ENCODE results near the gene UNC93B1.

Gene UNC93B1

GRCh38 chr11:68014947-68015447 is 11.1 kb upstream of the UNC93B1 start:
- no peak overlapping the region for H3K4me3 ChIP-seq (ENCODE audit: low read depth, low read length)
- no peak for TF ChIP-seq CTCF (IDR thresholded peaks at IDR 0.05; ENCODE audit: low read depth, low read length, missing control alignments)
- DNase-seq (ENCODE audit: low read depth), result no peak

- no peak for DNase-seq (ENCODE audit: low read depth)
- no peak for TF ChIP-seq CTCF (IDR thresholded peaks at IDR 0.05; ENCODE audit: low read depth, low read length, missing control alignments)
- no peak overlapping the region for H3K4me3 ChIP-seq (ENCODE audit: low read depth, low read length)
These were observed 10.5 kb upstream of the UNC93B1 start for GRCh38 chr11:68014157-68014946.

- H3K4me3 ChIP-seq (ENCODE audit: low read depth, low read length), result no peak overlapping the region
- TF ChIP-seq CTCF (IDR thresholded peaks at IDR 0.05; ENCODE audit: low read depth, low read length, missing control alignments), result no peak
- no peak for DNase-seq (ENCODE audit: low read depth)
These were observed 9.8 kb upstream of the UNC93B1 start for GRCh38 chr11:68013611-68014156.

DNA sequence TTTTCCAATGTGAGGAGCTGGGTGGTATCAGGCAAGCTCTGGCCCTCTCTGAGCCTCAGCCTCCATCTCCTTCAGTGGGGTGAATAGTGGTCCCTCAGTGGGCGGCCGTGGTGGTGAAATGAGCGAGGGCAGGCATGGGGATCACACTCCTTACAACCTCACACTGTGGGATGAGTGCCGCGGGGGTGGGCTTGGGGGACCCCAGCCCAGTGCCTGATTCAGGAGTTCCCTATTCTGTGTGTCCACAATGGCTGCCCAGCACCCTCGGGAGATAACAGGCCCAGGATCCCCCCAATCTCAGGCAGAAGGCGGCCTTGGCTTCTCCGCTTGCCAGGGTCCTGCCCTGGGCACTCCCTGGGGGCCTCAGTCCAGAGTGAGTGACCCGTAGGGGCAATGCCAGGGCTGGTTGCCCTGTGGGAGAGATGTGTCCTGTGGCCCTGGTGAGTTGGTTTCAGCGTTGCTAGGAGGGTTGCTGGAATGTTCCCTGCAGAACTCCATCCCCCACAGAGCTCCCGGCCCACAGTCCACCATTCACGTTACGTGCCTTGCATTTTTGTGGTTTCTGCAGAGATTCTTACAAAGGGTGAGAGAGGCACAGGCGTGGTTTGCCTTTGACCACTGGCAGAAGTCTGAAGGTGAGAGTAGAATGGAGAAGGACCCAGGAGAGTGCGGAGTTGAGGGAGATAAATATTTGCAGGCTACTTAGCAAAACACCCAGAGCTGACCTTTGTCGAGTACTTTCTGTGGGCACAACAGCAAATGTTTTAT is 9.1 kb upstream of the UNC93B1 start:
- DNase-seq (ENCODE audit: low read depth), result no peak
- no peak overlapping the region for H3K4me3 ChIP-seq (ENCODE audit: low read depth, low read length)
- TF ChIP-seq CTCF (IDR thresholded peaks at IDR 0.05; ENCODE audit: low read depth, low read length, missing control alignments), result no peak

DNA sequence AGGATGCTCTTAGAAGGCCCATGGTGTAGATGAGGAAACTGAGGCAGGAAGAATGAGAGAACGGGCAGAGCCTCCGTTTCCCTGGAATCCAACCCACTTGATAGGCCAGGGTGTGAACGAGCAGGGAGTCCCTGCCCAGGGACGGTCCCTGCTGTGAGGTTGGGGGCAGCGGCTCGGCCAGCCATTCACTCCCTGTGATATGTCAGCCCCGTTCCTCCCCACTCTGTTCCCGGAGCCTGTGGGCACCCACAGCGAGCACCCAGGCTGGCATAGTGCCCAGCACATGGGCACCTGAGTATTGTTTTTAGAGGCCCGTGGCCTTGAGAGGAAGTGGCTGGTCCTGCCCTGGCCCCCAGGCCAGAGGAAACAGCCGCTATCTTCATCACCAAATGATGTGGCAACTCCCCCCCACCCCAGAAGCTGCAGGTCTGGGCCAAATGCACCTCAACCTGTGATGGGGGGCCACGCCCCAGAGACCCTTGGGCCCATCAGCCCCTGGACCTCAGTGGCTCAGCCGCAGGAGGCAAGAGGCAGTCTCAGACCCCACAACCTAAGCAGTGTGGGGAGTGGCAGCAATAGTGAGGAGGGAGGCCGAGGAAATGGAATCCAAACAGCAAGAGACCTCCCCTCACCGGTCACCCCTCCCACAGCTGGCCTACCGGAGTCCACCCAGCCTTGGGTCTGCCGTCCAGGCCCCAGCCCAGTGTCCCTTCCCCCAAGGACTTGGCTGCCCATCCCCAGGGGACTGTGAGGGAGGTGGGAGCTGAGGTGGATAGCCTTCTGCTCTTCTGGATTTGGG is 8.3 kb upstream of the UNC93B1 start:
- no peak overlapping the region for H3K4me3 ChIP-seq (ENCODE audit: low read depth, low read length)
- no peak for TF ChIP-seq CTCF (IDR thresholded peaks at IDR 0.05; ENCODE audit: low read depth, low read length, missing control alignments)
- no peak for DNase-seq (ENCODE audit: low read depth)

GRCh38 chr11:68011051-68011943 is 7.4 kb upstream of the UNC93B1 start:
- DNase-seq (ENCODE audit: low read depth), result no peak

More at GRCh38 chr11:68011051-68011943, 7.4 kb upstream of the UNC93B1 start:
- no peak for TF ChIP-seq CTCF (IDR thresholded peaks at IDR 0.05; ENCODE audit: low read depth, low read length, missing control alignments)
- no peak overlapping the region for H3K4me3 ChIP-seq (ENCODE audit: low read depth, low read length)

Measured in GM12864 (cell line).